ENCODE results near the gene C1orf115.

- TF ChIP-seq, protein P1, sequence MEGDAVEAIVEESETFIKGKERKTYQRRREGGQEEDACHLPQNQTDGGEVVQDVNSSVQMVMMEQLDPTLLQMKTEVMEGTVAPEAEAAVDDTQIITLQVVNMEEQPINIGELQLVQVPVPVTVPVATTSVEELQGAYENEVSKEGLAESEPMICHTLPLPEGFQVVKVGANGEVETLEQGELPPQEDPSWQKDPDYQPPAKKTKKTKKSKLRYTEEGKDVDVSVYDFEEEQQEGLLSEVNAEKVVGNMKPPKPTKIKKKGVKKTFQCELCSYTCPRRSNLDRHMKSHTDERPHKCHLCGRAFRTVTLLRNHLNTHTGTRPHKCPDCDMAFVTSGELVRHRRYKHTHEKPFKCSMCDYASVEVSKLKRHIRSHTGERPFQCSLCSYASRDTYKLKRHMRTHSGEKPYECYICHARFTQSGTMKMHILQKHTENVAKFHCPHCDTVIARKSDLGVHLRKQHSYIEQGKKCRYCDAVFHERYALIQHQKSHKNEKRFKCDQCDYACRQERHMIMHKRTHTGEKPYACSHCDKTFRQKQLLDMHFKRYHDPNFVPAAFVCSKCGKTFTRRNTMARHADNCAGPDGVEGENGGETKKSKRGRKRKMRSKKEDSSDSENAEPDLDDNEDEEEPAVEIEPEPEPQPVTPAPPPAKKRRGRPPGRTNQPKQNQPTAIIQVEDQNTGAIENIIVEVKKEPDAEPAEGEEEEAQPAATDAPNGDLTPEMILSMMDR (IDR thresholded peaks at IDR 0.05), result no peak
- TF ChIP-seq EP300 (IDR thresholded peaks at IDR 0.05), result no peak
Measured at GRCh38 chr1:220708936-220709801, 19.0 kb downstream of the C1orf115 start.

All from esophagus muscularis mucosa (tissue), 3 donors.